ENCODE results near the gene HLA-B.
A peak's percentile ranks its signal among the peaks of the same experiment; 100 is the strongest.

The HLA-B gene

DNA sequence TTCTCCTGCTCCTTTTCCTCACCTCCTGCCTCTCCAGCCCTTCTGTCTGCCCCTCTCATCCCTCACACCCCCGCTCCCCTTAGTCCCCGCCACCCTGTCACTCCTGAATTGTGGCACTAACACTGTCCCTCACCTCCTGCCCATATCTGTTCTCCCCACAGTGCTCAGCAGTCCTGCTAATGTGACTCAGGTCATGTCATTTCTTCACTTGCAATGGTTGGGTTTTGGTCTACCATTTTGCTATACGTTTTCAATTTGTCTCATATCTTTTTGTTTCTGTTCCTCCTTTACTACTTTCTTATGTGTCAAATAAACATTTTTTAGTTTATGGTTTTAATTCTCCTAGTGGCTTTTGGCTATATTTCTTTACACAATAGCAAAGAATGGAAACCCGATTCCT is 1.3 kb upstream of the HLA-B start:
- H3K4me3 ChIP-seq (ENCODE audit: low read length), result no peak overlapping the region
- TF ChIP-seq, protein P1, sequence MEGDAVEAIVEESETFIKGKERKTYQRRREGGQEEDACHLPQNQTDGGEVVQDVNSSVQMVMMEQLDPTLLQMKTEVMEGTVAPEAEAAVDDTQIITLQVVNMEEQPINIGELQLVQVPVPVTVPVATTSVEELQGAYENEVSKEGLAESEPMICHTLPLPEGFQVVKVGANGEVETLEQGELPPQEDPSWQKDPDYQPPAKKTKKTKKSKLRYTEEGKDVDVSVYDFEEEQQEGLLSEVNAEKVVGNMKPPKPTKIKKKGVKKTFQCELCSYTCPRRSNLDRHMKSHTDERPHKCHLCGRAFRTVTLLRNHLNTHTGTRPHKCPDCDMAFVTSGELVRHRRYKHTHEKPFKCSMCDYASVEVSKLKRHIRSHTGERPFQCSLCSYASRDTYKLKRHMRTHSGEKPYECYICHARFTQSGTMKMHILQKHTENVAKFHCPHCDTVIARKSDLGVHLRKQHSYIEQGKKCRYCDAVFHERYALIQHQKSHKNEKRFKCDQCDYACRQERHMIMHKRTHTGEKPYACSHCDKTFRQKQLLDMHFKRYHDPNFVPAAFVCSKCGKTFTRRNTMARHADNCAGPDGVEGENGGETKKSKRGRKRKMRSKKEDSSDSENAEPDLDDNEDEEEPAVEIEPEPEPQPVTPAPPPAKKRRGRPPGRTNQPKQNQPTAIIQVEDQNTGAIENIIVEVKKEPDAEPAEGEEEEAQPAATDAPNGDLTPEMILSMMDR (IDR thresholded peaks at IDR 0.05; ENCODE audit: insufficient read depth, low read depth, low read length, missing control alignments), result no peak

GRCh38 chr6:31357886-31358285 is 907 bp upstream of the HLA-B start:
- TF ChIP-seq, protein P1 (IDR thresholded peaks at IDR 0.05; ENCODE audit: insufficient read depth, low read depth, low read length, missing control alignments), result no peak
- DNase-seq (ENCODE audit: low read depth), result no peak
- no peak overlapping the region for H3K4me3 ChIP-seq (ENCODE audit: low read length)

More for the DNA sequence above, 1.3 kb upstream of the HLA-B start:
- DNase-seq (ENCODE audit: low read depth), result no peak

GRCh38 chr6:31356216-31356945 is 598 bp downstream of the HLA-B start:
- H3K4me3 ChIP-seq (ENCODE audit: low read length), result peak overlapping the region; percentile 54
- TF ChIP-seq, protein P1 (IDR thresholded peaks at IDR 0.05; ENCODE audit: insufficient read depth, low read depth, low read length, missing control alignments), result no peak
- no peak for DNase-seq (ENCODE audit: low read depth)

GRCh38 chr6:31355583-31355948 is 1.4 kb downstream of the HLA-B start:
- TF ChIP-seq, protein P1 (IDR thresholded peaks at IDR 0.05; ENCODE audit: insufficient read depth, low read depth, low read length, missing control alignments), result no peak
- H3K4me3 ChIP-seq (ENCODE audit: low read length), result no peak overlapping the region
- no peak for DNase-seq (ENCODE audit: low read depth)

DNA sequence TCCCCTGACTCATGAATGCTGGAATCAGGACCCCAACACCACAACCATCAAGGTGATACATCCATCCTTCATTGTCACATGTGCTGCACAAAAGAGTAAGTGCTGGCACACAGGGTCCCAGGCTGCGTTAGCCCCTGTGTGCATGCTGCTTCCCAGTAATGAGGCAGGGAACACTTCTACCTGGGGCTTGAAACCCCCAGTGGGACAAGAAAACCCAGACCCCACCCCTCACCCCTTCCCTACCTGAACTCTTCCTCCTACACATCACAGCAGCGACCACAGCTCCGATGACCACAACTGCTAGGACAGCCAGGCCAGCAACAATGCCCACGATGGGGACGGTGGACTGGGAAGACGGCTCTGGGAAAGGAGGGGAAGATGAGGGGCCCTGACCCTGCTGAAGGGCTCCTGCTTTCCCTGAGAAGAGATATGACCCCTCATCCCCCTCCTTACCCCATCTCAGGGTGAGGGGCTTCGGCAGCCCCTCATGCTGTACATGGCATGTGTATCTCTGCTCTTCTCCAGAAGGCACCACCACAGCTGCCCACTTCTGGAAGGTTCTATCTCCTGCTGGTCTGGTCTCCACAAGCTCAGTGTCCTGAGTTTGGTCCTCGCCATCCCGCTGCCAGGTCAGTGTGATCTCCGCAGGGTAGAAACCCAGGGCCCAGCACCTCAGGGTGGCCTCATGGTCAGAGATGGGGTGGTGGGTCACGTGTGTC is 2.0 kb downstream of the HLA-B start:
- H3K4me3 ChIP-seq (ENCODE audit: low read length), result no peak overlapping the region
- DNase-seq (ENCODE audit: low read depth), result no peak
- TF ChIP-seq, protein P1 (IDR thresholded peaks at IDR 0.05; ENCODE audit: insufficient read depth, low read depth, low read length, missing control alignments), result no peak

DNA sequence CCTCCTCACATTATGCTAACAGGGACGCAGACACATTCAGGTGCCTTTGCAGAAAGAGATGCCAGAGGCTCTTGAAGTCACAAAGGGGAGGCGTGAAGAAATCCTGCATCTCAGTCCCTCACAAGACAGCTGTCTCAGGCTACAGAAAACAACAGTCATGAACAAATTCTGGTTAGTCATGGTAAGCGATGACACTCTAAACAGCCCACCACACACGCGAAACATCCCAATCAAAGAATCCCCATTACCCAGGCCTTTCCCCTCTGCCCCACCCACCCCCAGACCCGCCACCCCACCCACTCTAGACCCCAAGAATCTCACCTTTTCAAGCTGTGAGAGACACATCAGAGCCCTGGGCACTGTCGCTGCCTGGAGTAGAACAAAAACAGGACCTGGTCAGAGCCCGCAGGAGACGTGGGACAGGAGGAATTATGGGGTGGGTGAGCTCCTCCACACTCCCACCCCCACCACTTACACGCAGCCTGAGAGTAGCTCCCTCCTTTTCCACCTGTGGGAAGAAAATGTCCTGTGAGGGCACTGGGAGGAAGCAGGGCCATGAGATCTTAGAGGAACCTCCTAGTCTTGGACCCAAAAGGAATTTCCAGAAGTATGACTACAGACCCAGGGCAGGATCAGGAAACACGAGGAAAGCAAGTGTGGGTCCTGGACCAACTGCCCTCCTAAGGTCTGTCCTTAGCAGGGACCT is 2.7 kb downstream of the HLA-B start:
- no peak overlapping the region for H3K4me3 ChIP-seq (ENCODE audit: low read length)
- TF ChIP-seq, protein P1 (IDR thresholded peaks at IDR 0.05; ENCODE audit: insufficient read depth, low read depth, low read length, missing control alignments), result no peak

More for the DNA sequence above, 2.7 kb downstream of the HLA-B start:
- no peak for DNase-seq (ENCODE audit: low read depth)
